ENCODE results near the gene CAPZA1.

DNA sequence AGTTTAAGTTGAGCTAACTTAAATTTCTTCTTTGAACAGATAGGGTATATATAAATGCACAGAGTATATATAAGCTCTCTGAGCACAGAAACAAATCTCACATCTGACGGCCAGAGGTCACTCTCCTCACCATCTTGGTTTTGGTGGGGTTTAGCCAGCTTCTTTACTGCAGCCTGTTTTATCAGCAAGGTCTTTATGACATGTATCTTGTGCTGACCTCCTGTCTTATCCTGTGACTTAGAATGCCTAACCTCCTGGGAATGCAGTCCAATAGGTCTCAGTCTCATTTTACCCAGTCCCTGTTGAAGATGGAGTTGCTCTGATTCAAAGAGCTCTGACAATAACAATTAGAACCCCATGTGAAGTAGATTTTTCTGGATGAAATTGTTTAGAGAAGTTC is 53.2 kb downstream of the CAPZA1 start:
- TF ChIP-seq, protein P1, sequence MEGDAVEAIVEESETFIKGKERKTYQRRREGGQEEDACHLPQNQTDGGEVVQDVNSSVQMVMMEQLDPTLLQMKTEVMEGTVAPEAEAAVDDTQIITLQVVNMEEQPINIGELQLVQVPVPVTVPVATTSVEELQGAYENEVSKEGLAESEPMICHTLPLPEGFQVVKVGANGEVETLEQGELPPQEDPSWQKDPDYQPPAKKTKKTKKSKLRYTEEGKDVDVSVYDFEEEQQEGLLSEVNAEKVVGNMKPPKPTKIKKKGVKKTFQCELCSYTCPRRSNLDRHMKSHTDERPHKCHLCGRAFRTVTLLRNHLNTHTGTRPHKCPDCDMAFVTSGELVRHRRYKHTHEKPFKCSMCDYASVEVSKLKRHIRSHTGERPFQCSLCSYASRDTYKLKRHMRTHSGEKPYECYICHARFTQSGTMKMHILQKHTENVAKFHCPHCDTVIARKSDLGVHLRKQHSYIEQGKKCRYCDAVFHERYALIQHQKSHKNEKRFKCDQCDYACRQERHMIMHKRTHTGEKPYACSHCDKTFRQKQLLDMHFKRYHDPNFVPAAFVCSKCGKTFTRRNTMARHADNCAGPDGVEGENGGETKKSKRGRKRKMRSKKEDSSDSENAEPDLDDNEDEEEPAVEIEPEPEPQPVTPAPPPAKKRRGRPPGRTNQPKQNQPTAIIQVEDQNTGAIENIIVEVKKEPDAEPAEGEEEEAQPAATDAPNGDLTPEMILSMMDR (IDR thresholded peaks at IDR 0.05; ENCODE audit: low read depth, low read length, missing input control): no peak
- no peak for TF ChIP-seq YY1 (IDR thresholded peaks at IDR 0.05)
- TF ChIP-seq JUND (IDR thresholded peaks at IDR 0.05): no peak
- TF ChIP-seq, protein P2, sequence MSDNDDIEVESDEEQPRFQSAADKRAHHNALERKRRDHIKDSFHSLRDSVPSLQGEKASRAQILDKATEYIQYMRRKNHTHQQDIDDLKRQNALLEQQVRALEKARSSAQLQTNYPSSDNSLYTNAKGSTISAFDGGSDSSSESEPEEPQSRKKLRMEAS (IDR thresholded peaks at IDR 0.05): no peak
- TF ChIP-seq, protein P3, sequence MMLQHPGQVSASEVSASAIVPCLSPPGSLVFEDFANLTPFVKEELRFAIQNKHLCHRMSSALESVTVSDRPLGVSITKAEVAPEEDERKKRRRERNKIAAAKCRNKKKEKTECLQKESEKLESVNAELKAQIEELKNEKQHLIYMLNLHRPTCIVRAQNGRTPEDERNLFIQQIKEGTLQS (IDR thresholded peaks at IDR 0.05): no peak
- TF ChIP-seq RAD21 (IDR thresholded peaks at IDR 0.05): no peak
- no peak for TF ChIP-seq ZBTB33 (IDR thresholded peaks at IDR 0.05)
- TF ChIP-seq TAF1 (conservative IDR thresholded peaks at IDR 0.05): no peak
- no peak for TF ChIP-seq RXRA (IDR thresholded peaks at IDR 0.05)
- TF ChIP-seq EGR1 (IDR thresholded peaks at IDR 0.05; ENCODE audit: low read depth in 2 of 2): no peak
